Activated CD8-positive, alpha-beta memory T cell treated with anti-CD3 and anti-CD28 coated beads, Interleukin-2, amount 50 U/mL, for 1 hour (primary cell): Measurements from ENCODE around the gene NKD1.
"Not testable (repeated sequence)": the region's sequence is repeated elsewhere in the genome, so short reads cannot be mapped to it uniquely, and the experiment has no call there.

Source experiments
- DNase-seq: peaks from one replicate; pipeline ENCODE4 v3.0.0-alpha.2; 2020; ENCODE audit errors: extremely low read depth

NKD1 gene

GRCh38 chr16:50578137-50578536 is 29.9 kb downstream of the NKD1 start:
- no peak for DNase-seq

- DNase-seq, result not testable (repeated sequence)
Measured at GRCh38 chr16:50579373-50579772, 31.2 kb downstream of the NKD1 start.

- no peak for DNase-seq
Measured at GRCh38 chr16:50580180-50580798, 32.1 kb downstream of the NKD1 start.

- no peak for DNase-seq
Measured at GRCh38 chr16:50581845-50582244, 33.6 kb downstream of the NKD1 start.

- no peak for DNase-seq
Measured at GRCh38 chr16:50583211-50583610, 35.0 kb downstream of the NKD1 start.

- no peak for DNase-seq
Measured at GRCh38 chr16:50584033-50584722, 36.0 kb downstream of the NKD1 start.

GRCh38 chr16:50585331-50585776 is 37.2 kb downstream of the NKD1 start:
- no peak for DNase-seq

GRCh38 chr16:50587543-50587942 is 39.3 kb downstream of the NKD1 start:
- DNase-seq, result no peak

- no peak for DNase-seq
Measured at GRCh38 chr16:50588276-50588675, 40.1 kb downstream of the NKD1 start.

GRCh38 chr16:50591209-50591608 is 43.0 kb downstream of the NKD1 start:
- no peak for DNase-seq

GRCh38 chr16:50591800-50592771 is 43.9 kb downstream of the NKD1 start:
- DNase-seq, result no peak

GRCh38 chr16:50592996-50593395 is 44.8 kb downstream of the NKD1 start:
- no peak for DNase-seq

GRCh38 chr16:50593410-50594150 is 45.4 kb downstream of the NKD1 start:
- no peak for DNase-seq

- DNase-seq, result no peak
Measured at GRCh38 chr16:50594308-50595260, 46.4 kb downstream of the NKD1 start.

- no peak for DNase-seq
Measured at GRCh38 chr16:50595859-50596258, 47.7 kb downstream of the NKD1 start.

GRCh38 chr16:50596762-50597450 is 48.7 kb downstream of the NKD1 start:
- DNase-seq, result no peak

- DNase-seq, result no peak
Measured at GRCh38 chr16:50597563-50598255, 49.5 kb downstream of the NKD1 start.

- DNase-seq, result no peak
Measured at GRCh38 chr16:50598256-50598894, 50.2 kb downstream of the NKD1 start.

GRCh38 chr16:50598936-50599361 is 50.8 kb downstream of the NKD1 start:
- no peak for DNase-seq
